ENCODE data around the gene USP50. TPM values are rescaled to one million over a fixed set of nuclear protein-coding genes. Genes with fewer than 3 reads are reported as not detected.
"Not testable (repeated sequence)": the region's sequence is repeated elsewhere in the genome, so short reads cannot be mapped to it uniquely, and the experiment has no call there.

The USP50 gene
- total and polyA plus RNA-seq, 4 donors, result 0.34 TPM; not detected in 3

GRCh38 chr15:50577492-50577891 lies 31.0 kb upstream of the USP50 start:
- Histone ChIP-seq H3K9me3 (ENCODE audit: control insufficient read depth in 4 of 4, insufficient read depth in 3 of 4, low read length in 3 of 4) (no peaks in the 10 kb centered on the region), H3K4me1 (ENCODE audit: control insufficient read depth in 5 of 5, insufficient read depth in 5 of 5, low read length in 5 of 5) (no peaks in the 10 kb centered on the region), H3K27ac (ENCODE audit: low read depth in 1 of 2, low read length in 1 of 2) (no peak overlapping the region), H3K4me3 (no peak overlapping the region), H3K9ac (ENCODE audit: insufficient read depth in 1 of 2, low read length in 2 of 2) (no peak overlapping the region), H3K27me3 (ENCODE audit: control insufficient read depth in 3 of 3, insufficient read depth in 3 of 3, low read length in 2 of 3) (no peaks in the 10 kb centered on the region), H3K36me3 (ENCODE audit: control insufficient read depth in 4 of 4, insufficient read depth in 4 of 4, low read length in 4 of 4) (peaks cover 9 to 35% (median 26%) of the 10 kb centered on the region in 4 donors)
- no peak for ATAC-seq (ENCODE audit: insufficient read depth, low FRiP score)
- 85 to 100% methylated on average over 2 of the region's 2 CpGs for WGBS, 2 donors
- TF ChIP-seq CTCF (IDR thresholded peaks at IDR 0.05; ENCODE audit: control extremely low read depth, extremely low read depth), result no peak
- DNase-seq, result no peak

GRCh38 chr15:50576166-50576565 lies 29.7 kb upstream of the USP50 start:
- Histone ChIP-seq H3K4me1 (ENCODE audit: control insufficient read depth in 5 of 5, insufficient read depth in 5 of 5, low read length in 5 of 5) (no peaks in the 10 kb centered on the region), H3K4me3 (no peak overlapping the region), H3K36me3 (ENCODE audit: control insufficient read depth in 4 of 4, insufficient read depth in 4 of 4, low read length in 4 of 4) (peaks cover 9 to 35% (median 26%) of the 10 kb centered on the region in 4 donors), H3K27me3 (ENCODE audit: control insufficient read depth in 3 of 3, insufficient read depth in 3 of 3, low read length in 2 of 3) (no peaks in the 10 kb centered on the region), H3K27ac (ENCODE audit: low read depth in 1 of 2, low read length in 1 of 2) (no peak overlapping the region), H3K9ac (ENCODE audit: insufficient read depth in 1 of 2, low read length in 2 of 2) (no peak overlapping the region), H3K9me3 (ENCODE audit: control insufficient read depth in 4 of 4, insufficient read depth in 3 of 4, low read length in 3 of 4) (no peaks in the 10 kb centered on the region)
- no peak for TF ChIP-seq CTCF (IDR thresholded peaks at IDR 0.05; ENCODE audit: control extremely low read depth, extremely low read depth)
- ATAC-seq (ENCODE audit: insufficient read depth, low FRiP score) (no peak), DNase-seq (no peak)
- 58 to 90% methylated on average over 1 of the region's 1 CpG for WGBS, 2 donors

- 45 to 79% methylated on average over 5 of the region's 5 CpGs for WGBS, 2 donors
- DNase-seq; ATAC-seq (ENCODE audit: insufficient read depth, low FRiP score): not testable (repeated sequence)
Measured at GRCh38 chr15:50573842-50574241, 27.4 kb upstream of the USP50 start.

GRCh38 chr15:50563756-50564155 lies 17.3 kb upstream of the USP50 start:
- Histone ChIP-seq H3K27ac (ENCODE audit: low read depth in 1 of 2, low read length in 1 of 2) (no peak overlapping the region), H3K4me3 (no peak overlapping the region), H3K36me3 (ENCODE audit: control insufficient read depth in 4 of 4, insufficient read depth in 4 of 4, low read length in 4 of 4) (peaks cover 7 to 19% (median 16%) of the 10 kb centered on the region in 4 donors), H3K27me3 (ENCODE audit: control insufficient read depth in 3 of 3, insufficient read depth in 3 of 3, low read length in 2 of 3) (no peaks in the 10 kb centered on the region), H3K9ac (ENCODE audit: insufficient read depth in 1 of 2, low read length in 2 of 2) (no peak overlapping the region), H3K4me1 (ENCODE audit: control insufficient read depth in 5 of 5, insufficient read depth in 5 of 5, low read length in 5 of 5) (no peaks in the 10 kb centered on the region), H3K9me3 (ENCODE audit: control insufficient read depth in 4 of 4, insufficient read depth in 3 of 4, low read length in 3 of 4) (no peaks in the 10 kb centered on the region)
- no peak for DNase-seq
- no peak for ATAC-seq (ENCODE audit: insufficient read depth, low FRiP score)
- WGBS, 2 donors, result 96 to 98% methylated on average over 4 of the region's 4 CpGs
- TF ChIP-seq CTCF (IDR thresholded peaks at IDR 0.05; ENCODE audit: control extremely low read depth, extremely low read depth), result no peak

More at GRCh38 chr15:50573842-50574241, 27.4 kb upstream of the USP50 start:
- not testable (repeated sequence) for H3K4me3 ChIP-seq; H3K9ac ChIP-seq (ENCODE audit: insufficient read depth in 1 of 2, low read length in 2 of 2); H3K9me3 ChIP-seq (ENCODE audit: control insufficient read depth in 4 of 4, insufficient read depth in 3 of 4, low read length in 3 of 4); H3K27me3 ChIP-seq (ENCODE audit: control insufficient read depth in 3 of 3, insufficient read depth in 3 of 3, low read length in 2 of 3); H3K27ac ChIP-seq (ENCODE audit: low read depth in 1 of 2, low read length in 1 of 2); H3K4me1 ChIP-seq (ENCODE audit: control insufficient read depth in 5 of 5, insufficient read depth in 5 of 5, low read length in 5 of 5)
- peaks cover 4 to 39% (median 24%) of the 10 kb centered on the region in 4 donors for H3K36me3 ChIP-seq (ENCODE audit: control insufficient read depth in 4 of 4, insufficient read depth in 4 of 4, low read length in 4 of 4)
